GM12878 (cell line): ENCODE measurements around the gene CDC7. TPM values are rescaled to one million over a fixed set of nuclear protein-coding genes. Genes with fewer than 3 reads are reported as not detected.

Experiments used
- CREM ChIP-seq: IDR thresholded peaks from 2 replicates; pipeline ENCODE4 v1.6.1; 2014; ENCODE audit warnings: antibody characterized with exemption, low read depth
- CTCF ChIP-seq, 3 experiments: IDR thresholded peaks in 2 of 3; conservative IDR thresholded peaks in 1 of 3; 2 replicates each; pipeline ENCODE4 v1.5.1; 2011; ENCODE audit warnings: low read depth in 3 of 3, low read length in 3 of 3, mild to moderate bottlenecking in 3 of 3, control low read depth in 2 of 3, moderate library complexity in 2 of 3, inconsistent platforms in 1 of 3, mixed read lengths in 1 of 3; ENCODE audit not compliant: control insufficient read depth in 2 of 3, insufficient read depth in 1 of 3; ENCODE audit errors: extremely low read depth in 1 of 3
- E2F8 ChIP-seq: fragments of 450-650 bp; IDR thresholded peaks from 2 replicates; pipeline ENCODE4 v1.6.1; 2018; ENCODE audit warnings: mild to moderate bottlenecking, low read depth, moderate library complexity; ENCODE audit not compliant: partially characterized antibody
- GABPA ChIP-seq: IDR thresholded peaks from 2 replicates; pipeline ENCODE4 v1.6.1; 2014; ENCODE audit warnings: antibody characterized with exemption, low read depth, mild to moderate bottlenecking, inconsistent platforms
- IKZF2 ChIP-seq, 2 experiments: fragments of 450-650 bp; IDR thresholded peaks; 2 replicates each; pipeline ENCODE4 v1.6.1; 2017; ENCODE audit warnings: mild to moderate bottlenecking in 2 of 2, moderate library complexity in 2 of 2
- KLF5 ChIP-seq: fragments of 450-650 bp; IDR thresholded peaks from 2 replicates; pipeline ENCODE4 v1.6.1; 2014; ENCODE audit warnings: mild to moderate bottlenecking; ENCODE audit not compliant: partially characterized antibody
- MEF2B ChIP-seq: fragments of 450-650 bp; IDR thresholded peaks from 2 replicates; pipeline ENCODE4 v1.6.1; 2018; ENCODE audit warnings: mild to moderate bottlenecking, moderate library complexity; ENCODE audit not compliant: partially characterized antibody, poor library complexity, severe bottlenecking
- NFIC ChIP-seq: IDR thresholded peaks from 2 replicates; pipeline ENCODE4 v1.6.1; 2012; ENCODE audit warnings: low read depth, mild to moderate bottlenecking, inconsistent platforms, low read length, moderate library complexity
- NFYA ChIP-seq: IDR thresholded peaks from 2 replicates; pipeline ENCODE4 v1.6.1; 2011; ENCODE audit warnings: low read depth, mild to moderate bottlenecking, low read length, improper control_type of control experiment, borderline replicate concordance
- PAX5 ChIP-seq: IDR thresholded peaks from 2 replicates; pipeline ENCODE4 v1.6.1; 2011; ENCODE audit warnings: low read depth, low read length, borderline replicate concordance
- POLR2A ChIP-seq: IDR thresholded peaks from 2 replicates; pipeline ENCODE4 v1.6.1; 2011; ENCODE audit warnings: low read depth, mild to moderate bottlenecking, low read length
- POU2F2 ChIP-seq: IDR thresholded peaks from 3 replicates; pipeline ENCODE4 v1.6.1; 2011; ENCODE audit warnings: low read depth, mild to moderate bottlenecking, low read length, borderline replicate concordance
- RBBP5 ChIP-seq: fragments of 200-600 bp; sonication (generic); conservative IDR thresholded peaks from 2 replicates; pipeline ENCODE4 v1.6.1; 2016
- SMAD5 ChIP-seq: IDR thresholded peaks from 2 replicates; pipeline ENCODE4 v1.6.1; 2016; ENCODE audit warnings: antibody characterized with exemption, low read depth
- TBL1XR1 ChIP-seq: IDR thresholded peaks from 2 replicates; pipeline ENCODE4 v1.6.1; 2012; ENCODE audit warnings: low read depth, low read length, improper control_type of control experiment
- ZNF207 ChIP-seq: fragments of 450-650 bp; IDR thresholded peaks from 2 replicates; pipeline ENCODE4 v1.6.1; 2014; ENCODE audit warnings: antibody characterized with exemption, mild to moderate bottlenecking, borderline replicate concordance
- ZNF687 ChIP-seq: fragments of 450-650 bp; IDR thresholded peaks from 2 replicates; pipeline ENCODE4 v1.6.1; 2017; ENCODE audit warnings: mild to moderate bottlenecking, moderate library complexity
- ZZZ3 ChIP-seq: IDR thresholded peaks from 2 replicates; pipeline ENCODE4 v1.6.1; 2011; ENCODE audit warnings: low read depth; ENCODE audit not compliant: control insufficient read depth, insufficient read length
- polyA plus RNA-seq, 11 experiments: library from polyadenylated mRNA; depleted of rRNA in 4 of 11; unstranded in 6 of 11; stranded (reverse) in 5 of 11; fragments of >200 nt; fragmentation: Nextera tagmentation in 4 of 11; fragmentation: Illumina TruSeq in 1 of 11; extraction: Ambion mirVana in 4 of 11; extraction: Trizol in 1 of 11; gene quantifications; 1 replicate in 1 of 11; 2 replicates in 10 of 11; pipeline versions ENCODE4 v1.2.1 to v1.2.3, GENCODE V29; 2011 to 2016; ENCODE audit warnings: inconsistent platforms in 2 of 11, missing spikeins in 2 of 11, low read depth in 1 of 11
- total RNA-seq, 4 experiments: library from RNA; depleted of rRNA in 3 of 4; stranded (reverse); fragments of >200 nt in 3 of 4; fragmentation: Illumina TruSeq in 1 of 4; extraction: Trizol in 1 of 4; gene quantifications; 2 replicates each; pipeline versions ENCODE4 v1.2.1 to v1.2.3, GENCODE V29; 2013 to 2021

CDC7 gene
- total and polyA plus RNA-seq, 10 of the 15 experiments (the other 5 are each of a cell fraction or from before 2014, with no cell fraction given) = 14.9 to 37.8 (median 26.0) TPM

GRCh38 chr1:91500756-91501522 lies at the start of gene CDC7 (continued):
- TF ChIP-seq PAX5 = no peak
- TF ChIP-seq POLR2A = peak; percentile 81
- peak in 1 of 3 experiments; percentile 14; a peak in 2 of 6 replicates for TF ChIP-seq CTCF (IDR thresholded peaks at IDR 0.05 in 2 of 3, conservative IDR thresholded peaks at IDR 0.05 in 1 of 3; ENCODE audit: control insufficient read depth in 2 of 3, extremely low read depth in 1 of 3, insufficient read depth in 1 of 3, low read depth in 3 of 3, low read length in 3 of 3)
- no peak for TF ChIP-seq GABPA
- no peak for TF ChIP-seq ZNF207
- peak; percentile 50; the same call in 1 of the 2 replicates for TF ChIP-seq NFIC
- TF ChIP-seq ZZZ3 = no peak
- TF ChIP-seq POU2F2 = no peak
- TF ChIP-seq MEF2B = no peak
- peak; percentile 81 to 85 for TF ChIP-seq IKZF2 (IDR thresholded peaks at IDR 0.05)
- peak; percentile 54; the same call in 1 of the 2 replicates for TF ChIP-seq SMAD5
- peak; percentile 80; the same call in 1 of the 2 replicates for TF ChIP-seq RBBP5
- no peak for TF ChIP-seq TBL1XR1
- TF ChIP-seq NFYA = no peak
- no peak for TF ChIP-seq ZNF687
- TF ChIP-seq CREM = peak; percentile 46; the same call in 1 of the 2 replicates
- TF ChIP-seq KLF5 = peak; percentile 93
- TF ChIP-seq E2F8 = peak; percentile 90
